ENCODE data around the gene CHPF. TPM values are rescaled to one million over a fixed set of nuclear protein-coding genes. Genes with fewer than 3 reads are reported as not detected.
A peak's percentile ranks its signal among the peaks of the same experiment; 100 is the strongest.

The CHPF gene
- total and polyA plus RNA-seq, 4 donors, result 61.2 to 86.6 (median 76.6) TPM

DNA sequence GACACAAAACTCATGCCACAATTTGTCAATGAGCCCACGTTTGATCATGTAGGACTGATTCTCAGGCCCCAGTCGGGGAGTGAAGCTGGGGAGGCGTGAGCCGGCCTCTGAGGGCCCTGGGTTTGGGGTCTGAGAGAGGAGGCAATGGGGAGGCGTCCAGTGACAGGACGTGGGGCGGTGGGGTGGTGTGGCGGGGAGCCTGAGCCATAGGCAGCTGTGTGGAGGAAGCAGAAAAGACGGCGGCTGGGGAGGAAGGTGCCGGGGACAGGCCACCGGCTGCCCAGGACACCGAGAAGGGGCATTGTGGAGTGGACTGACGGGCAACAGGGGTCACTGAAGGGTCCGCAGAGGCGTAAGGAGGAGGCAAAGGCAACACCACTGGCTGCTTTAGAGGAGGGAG lies 7.2 kb downstream of the CHPF start:
- WGBS (ENCODE audit: insufficient coverage), result 77% methylated on average over 15 of the region's 16 CpGs
- H3K9me3 ChIP-seq (ENCODE audit: control insufficient read depth, insufficient read depth, low read length), result no peaks in the 10 kb centered on the region
- no peak overlapping the region for H3K4me3 ChIP-seq (ENCODE audit: low read depth, low read length)
- H3K36me3 ChIP-seq (ENCODE audit: control insufficient read depth, insufficient read depth, low read length), result peaks cover 69% of the 10 kb centered on the region
- peaks cover 48% of the 10 kb centered on the region for H3K4me1 ChIP-seq (ENCODE audit: control insufficient read depth, insufficient read depth, low read length)
- H3K27me3 ChIP-seq (ENCODE audit: control insufficient read depth, insufficient read depth, low read length), result peaks cover 2% of the 10 kb centered on the region
- DNase-seq (ENCODE audit: low read depth in 4 of 6, low spot score in 6 of 6), result no peak
- H3K27ac ChIP-seq (ENCODE audit: low read depth, low read length), result no peak overlapping the region

DNA sequence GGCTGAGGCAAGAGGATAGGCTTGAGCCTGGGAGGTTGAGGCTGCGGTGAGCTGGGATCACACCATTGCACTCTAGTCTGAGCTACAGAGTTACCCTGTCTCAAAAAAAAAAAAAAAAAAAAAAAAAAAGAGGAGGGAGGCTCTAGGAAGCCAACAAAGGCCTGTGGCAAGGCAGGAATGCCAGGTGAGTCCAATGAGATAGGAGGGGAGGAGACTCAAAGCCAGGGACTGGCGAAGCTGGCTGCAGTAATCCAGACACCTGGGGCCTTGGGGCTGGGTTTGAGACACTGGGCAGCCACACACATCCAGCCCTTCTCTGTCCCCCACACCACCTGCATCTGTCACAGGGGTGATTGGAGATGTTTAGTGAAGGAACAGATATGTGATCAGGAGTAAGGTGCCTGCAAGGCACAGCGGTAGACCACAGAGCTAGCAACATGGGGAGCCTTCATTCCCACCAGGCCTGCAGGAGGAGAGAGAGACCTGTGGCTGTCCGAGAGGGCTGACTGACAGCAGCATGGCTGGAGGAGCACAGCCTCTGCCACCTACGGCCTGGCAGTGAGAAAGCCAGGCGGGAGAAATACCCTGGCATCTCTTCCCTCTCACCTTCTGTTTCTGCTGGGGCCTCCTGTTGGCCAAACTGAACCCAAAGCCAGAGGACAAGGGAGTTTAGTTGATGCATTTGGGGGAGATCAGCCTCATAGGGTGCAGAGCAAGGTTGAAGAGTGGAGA lies 9.5 kb downstream of the CHPF start:
- Histone ChIP-seq H3K27me3 (ENCODE audit: control insufficient read depth, insufficient read depth, low read length) (peaks cover 14% of the 10 kb centered on the region), H3K36me3 (ENCODE audit: control insufficient read depth, insufficient read depth, low read length) (peaks cover 48% of the 10 kb centered on the region), H3K27ac (ENCODE audit: low read depth, low read length) (no peak overlapping the region), H3K4me3 (ENCODE audit: low read depth, low read length) (no peak overlapping the region), H3K9me3 (ENCODE audit: control insufficient read depth, insufficient read depth, low read length) (no peaks in the 10 kb centered on the region), H3K4me1 (ENCODE audit: control insufficient read depth, insufficient read depth, low read length) (peaks cover 43% of the 10 kb centered on the region)
- 75% methylated on average over 1 of the region's 6 CpGs for WGBS (ENCODE audit: insufficient coverage)
- DNase-seq (ENCODE audit: low read depth in 4 of 6, low spot score in 6 of 6), result no peak

DNA sequence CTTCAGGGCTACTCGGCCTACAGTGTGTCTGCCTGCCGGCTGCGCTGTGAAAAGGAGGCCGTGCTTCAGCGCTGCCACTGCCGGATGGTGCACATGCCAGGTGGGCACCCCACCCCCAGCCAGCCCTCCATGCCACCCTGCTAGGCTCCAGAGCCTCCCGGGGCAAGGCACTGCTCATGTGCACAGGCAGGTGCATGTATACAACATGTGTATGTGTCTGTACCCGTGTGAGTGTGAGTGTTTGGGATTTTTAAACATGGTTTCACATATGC lies 11.3 kb downstream of the CHPF start:
- Histone ChIP-seq H3K36me3 (ENCODE audit: control insufficient read depth, insufficient read depth, low read length) (peaks cover 30% of the 10 kb centered on the region), H3K4me1 (ENCODE audit: control insufficient read depth, insufficient read depth, low read length) (peaks cover 26% of the 10 kb centered on the region)

GRCh38 chr2:219531639-219532377 lies 11.8 kb downstream of the CHPF start:
- Histone ChIP-seq H3K36me3 (ENCODE audit: control insufficient read depth, insufficient read depth, low read length) (peaks cover 25% of the 10 kb centered on the region), H3K27me3 (ENCODE audit: control insufficient read depth, insufficient read depth, low read length) (peaks cover 18% of the 10 kb centered on the region), H3K4me3 (ENCODE audit: low read depth, low read length) (no peak overlapping the region), H3K4me1 (ENCODE audit: control insufficient read depth, insufficient read depth, low read length) (peaks cover 26% of the 10 kb centered on the region), H3K27ac (ENCODE audit: low read depth, low read length) (no peak overlapping the region), H3K9me3 (ENCODE audit: control insufficient read depth, insufficient read depth, low read length) (no peaks in the 10 kb centered on the region)
- 81% methylated on average over 20 of the region's 20 CpGs for WGBS (ENCODE audit: insufficient coverage)
- no peak for DNase-seq (ENCODE audit: low read depth in 4 of 6, low spot score in 6 of 6)

More for the DNA sequence above, 11.3 kb downstream of the CHPF start:
- WGBS (ENCODE audit: insufficient coverage), result 86% methylated on average over 7 of the region's 8 CpGs
- Histone ChIP-seq H3K4me3 (ENCODE audit: low read depth, low read length) (no peak overlapping the region), H3K27ac (ENCODE audit: low read depth, low read length) (no peak overlapping the region), H3K9me3 (ENCODE audit: control insufficient read depth, insufficient read depth, low read length) (no peaks in the 10 kb centered on the region), H3K27me3 (ENCODE audit: control insufficient read depth, insufficient read depth, low read length) (peaks cover 18% of the 10 kb centered on the region)
- DNase-seq (ENCODE audit: low read depth in 4 of 6, low spot score in 6 of 6), result no peak

- DNase-seq (ENCODE audit: low read depth in 4 of 6, low spot score in 6 of 6), result peak in 5 of 6 donors; percentile 74 to 96 (median 79)
- Histone ChIP-seq H3K9me3 (ENCODE audit: control insufficient read depth, insufficient read depth, low read length) (no peaks in the 10 kb centered on the region), H3K4me1 (ENCODE audit: control insufficient read depth, insufficient read depth, low read length) (peaks cover 35% of the 10 kb centered on the region), H3K4me3 (ENCODE audit: low read depth, low read length) (peak overlapping the region; percentile 29), H3K27ac (ENCODE audit: low read depth, low read length) (no peak overlapping the region), H3K27me3 (ENCODE audit: control insufficient read depth, insufficient read depth, low read length) (peaks cover 18% of the 10 kb centered on the region), H3K36me3 (ENCODE audit: control insufficient read depth, insufficient read depth, low read length) (peaks cover 17% of the 10 kb centered on the region)
- WGBS (ENCODE audit: insufficient coverage), result 17% methylated on average over 20 of the region's 21 CpGs
Observed at GRCh38 chr2:219530048-219530963, 13.3 kb downstream of the CHPF start.

GRCh38 chr2:219527472-219527871 lies 16.1 kb downstream of the CHPF start:
- peaks cover 21% of the 10 kb centered on the region for H3K27me3 ChIP-seq (ENCODE audit: control insufficient read depth, insufficient read depth, low read length)
- peaks cover 44% of the 10 kb centered on the region for H3K4me1 ChIP-seq (ENCODE audit: control insufficient read depth, insufficient read depth, low read length)
- no peaks in the 10 kb centered on the region for H3K9me3 ChIP-seq (ENCODE audit: control insufficient read depth, insufficient read depth, low read length)
- peaks cover 7% of the 10 kb centered on the region for H3K36me3 ChIP-seq (ENCODE audit: control insufficient read depth, insufficient read depth, low read length)
- DNase-seq (ENCODE audit: low read depth in 4 of 6, low spot score in 6 of 6), result no peak
- 50% methylated on average over 2 of the region's 5 CpGs for WGBS (ENCODE audit: insufficient coverage)
- no peak overlapping the region for H3K27ac ChIP-seq (ENCODE audit: low read depth, low read length)
- H3K4me3 ChIP-seq (ENCODE audit: low read depth, low read length), result no peak overlapping the region

DNA sequence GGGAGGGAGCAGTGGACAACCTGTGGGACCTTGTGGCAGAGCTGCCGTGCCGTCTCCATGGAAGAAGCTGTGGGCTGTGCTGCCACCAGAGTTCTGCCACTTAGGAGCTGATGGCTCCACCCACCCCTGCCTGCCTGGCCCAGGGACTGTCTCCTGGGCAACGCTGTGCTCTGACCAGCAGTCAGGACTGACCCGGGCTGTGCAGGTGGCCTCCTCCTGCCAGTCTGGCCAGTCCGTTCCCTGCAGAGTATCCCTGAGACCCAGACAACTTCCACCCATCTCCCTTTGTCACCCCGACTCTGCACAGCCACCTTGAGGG lies 16.6 kb downstream of the CHPF start:
- WGBS (ENCODE audit: insufficient coverage), result 26% methylated on average over 5 of the region's 6 CpGs
- DNase-seq (ENCODE audit: low read depth in 4 of 6, low spot score in 6 of 6), result peak in 1 of 6 donors; percentile 27

DNA sequence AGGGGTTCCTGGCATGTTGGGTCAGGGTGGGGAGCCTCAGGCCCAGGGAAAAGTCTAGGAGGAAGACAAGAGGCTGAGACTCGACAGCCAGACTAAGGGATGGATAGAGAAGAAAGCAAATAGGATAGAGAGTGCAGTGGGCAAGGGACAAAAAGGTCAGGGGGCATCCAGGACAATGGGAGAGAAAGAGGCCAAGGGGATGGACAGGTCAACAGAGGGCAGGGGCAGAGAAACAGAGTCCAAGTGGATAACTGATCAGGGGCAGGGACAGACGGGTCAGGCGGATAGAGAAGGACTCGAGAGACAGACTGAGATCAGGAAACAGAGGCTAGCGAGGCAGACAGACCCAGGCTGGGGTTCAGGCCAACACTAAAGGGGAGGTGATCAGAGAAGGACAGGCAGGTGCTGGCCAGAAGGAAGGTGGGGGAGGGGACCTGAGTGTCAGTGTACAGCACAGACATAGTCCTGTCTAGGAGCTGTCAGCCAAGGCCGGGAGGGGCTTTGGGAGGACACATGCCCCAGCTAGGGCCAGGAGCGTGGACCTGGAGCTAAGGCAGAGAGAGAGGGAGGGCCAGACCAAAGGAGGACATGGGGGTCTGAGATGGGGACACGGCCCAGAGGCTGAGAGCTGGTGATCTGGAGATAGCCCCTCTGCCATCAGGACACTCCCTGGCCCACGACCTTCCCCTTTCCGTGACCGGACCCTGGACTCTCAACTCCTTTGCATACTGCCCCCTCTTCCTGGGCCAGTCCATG lies 17.1 kb downstream of the CHPF start:
- no peaks in the 10 kb centered on the region for H3K36me3 ChIP-seq (ENCODE audit: control insufficient read depth, insufficient read depth, low read length)
- DNase-seq (ENCODE audit: low read depth in 4 of 6, low spot score in 6 of 6), result no peak
- H3K4me3 ChIP-seq (ENCODE audit: low read depth, low read length), result no peak overlapping the region
- no peak overlapping the region for H3K27ac ChIP-seq (ENCODE audit: low read depth, low read length)
- peaks cover 53% of the 10 kb centered on the region for H3K4me1 ChIP-seq (ENCODE audit: control insufficient read depth, insufficient read depth, low read length)
- no peaks in the 10 kb centered on the region for H3K9me3 ChIP-seq (ENCODE audit: control insufficient read depth, insufficient read depth, low read length)
- 70% methylated on average over 10 of the region's 11 CpGs for WGBS (ENCODE audit: insufficient coverage)
- peaks cover 19% of the 10 kb centered on the region for H3K27me3 ChIP-seq (ENCODE audit: control insufficient read depth, insufficient read depth, low read length)

More for the DNA sequence above, 16.6 kb downstream of the CHPF start:
- no peaks in the 10 kb centered on the region for H3K9me3 ChIP-seq (ENCODE audit: control insufficient read depth, insufficient read depth, low read length)
- peaks cover 21% of the 10 kb centered on the region for H3K27me3 ChIP-seq (ENCODE audit: control insufficient read depth, insufficient read depth, low read length)
- no peak overlapping the region for H3K4me3 ChIP-seq (ENCODE audit: low read depth, low read length)
- H3K27ac ChIP-seq (ENCODE audit: low read depth, low read length), result no peak overlapping the region
- peaks cover 4% of the 10 kb centered on the region for H3K36me3 ChIP-seq (ENCODE audit: control insufficient read depth, insufficient read depth, low read length)
- peaks cover 48% of the 10 kb centered on the region for H3K4me1 ChIP-seq (ENCODE audit: control insufficient read depth, insufficient read depth, low read length)

All from spinal cord (tissue), 10 donors.